ENCODE results near the gene FGF12.
A peak's percentile ranks its signal among the peaks of the same experiment; 100 is the strongest.

The FGF12 gene

DNA sequence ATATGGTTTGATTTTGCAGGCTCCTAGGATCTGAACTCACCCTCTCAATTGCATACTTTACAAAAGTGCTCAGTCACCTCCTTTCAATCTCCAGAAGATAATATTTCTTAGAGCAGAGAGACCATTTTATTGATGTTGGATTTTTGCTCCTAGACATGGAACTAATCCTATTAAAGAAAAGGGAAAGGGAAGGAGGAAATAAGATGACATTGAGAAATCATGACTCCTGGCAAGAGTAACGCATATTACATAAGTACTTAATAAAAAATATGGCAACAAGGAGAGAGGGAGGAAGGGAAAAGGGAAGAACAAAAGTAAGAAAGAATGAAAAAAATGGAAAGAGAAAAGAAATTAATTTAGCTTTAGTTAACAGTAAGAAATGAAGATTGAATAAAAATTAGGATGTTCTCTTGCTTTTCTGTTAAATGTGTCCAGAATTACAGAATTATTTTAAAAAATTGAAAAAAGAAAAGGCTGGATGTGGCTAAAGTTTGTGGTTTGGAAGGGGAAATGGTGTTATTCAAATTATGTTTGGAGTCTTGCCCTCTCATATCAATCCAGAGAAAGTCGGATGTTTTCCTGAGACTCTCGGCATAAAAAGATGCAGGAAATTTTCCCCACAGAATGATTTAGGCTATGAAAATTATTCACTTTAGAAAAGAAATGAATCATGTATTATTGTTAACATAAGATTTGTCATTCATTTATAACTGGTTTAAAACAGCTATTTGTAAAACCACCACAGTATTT is 474.0 kb downstream of the FGF12 start:
- DNase-seq, result no peak

DNA sequence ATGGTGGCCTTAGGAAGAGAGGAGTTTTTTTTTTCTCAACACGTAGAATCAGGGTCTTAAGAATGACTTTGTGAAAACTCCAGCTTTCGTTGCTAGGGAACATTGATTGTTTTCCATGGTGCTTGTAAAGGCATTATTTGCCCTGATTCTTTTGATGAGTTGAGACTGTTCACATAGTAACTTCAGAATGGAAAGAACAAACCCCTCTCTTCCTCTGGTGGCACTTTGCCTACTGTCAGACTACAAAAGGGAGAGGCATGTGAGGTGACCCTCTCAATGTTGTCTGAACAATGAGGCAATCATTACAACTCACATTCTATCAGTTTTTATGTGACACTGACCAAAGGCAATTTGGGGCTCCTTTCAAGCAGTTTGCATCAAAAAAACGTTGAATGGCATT is 477.8 kb downstream of the FGF12 start:
- DNase-seq, result no peak

DNA sequence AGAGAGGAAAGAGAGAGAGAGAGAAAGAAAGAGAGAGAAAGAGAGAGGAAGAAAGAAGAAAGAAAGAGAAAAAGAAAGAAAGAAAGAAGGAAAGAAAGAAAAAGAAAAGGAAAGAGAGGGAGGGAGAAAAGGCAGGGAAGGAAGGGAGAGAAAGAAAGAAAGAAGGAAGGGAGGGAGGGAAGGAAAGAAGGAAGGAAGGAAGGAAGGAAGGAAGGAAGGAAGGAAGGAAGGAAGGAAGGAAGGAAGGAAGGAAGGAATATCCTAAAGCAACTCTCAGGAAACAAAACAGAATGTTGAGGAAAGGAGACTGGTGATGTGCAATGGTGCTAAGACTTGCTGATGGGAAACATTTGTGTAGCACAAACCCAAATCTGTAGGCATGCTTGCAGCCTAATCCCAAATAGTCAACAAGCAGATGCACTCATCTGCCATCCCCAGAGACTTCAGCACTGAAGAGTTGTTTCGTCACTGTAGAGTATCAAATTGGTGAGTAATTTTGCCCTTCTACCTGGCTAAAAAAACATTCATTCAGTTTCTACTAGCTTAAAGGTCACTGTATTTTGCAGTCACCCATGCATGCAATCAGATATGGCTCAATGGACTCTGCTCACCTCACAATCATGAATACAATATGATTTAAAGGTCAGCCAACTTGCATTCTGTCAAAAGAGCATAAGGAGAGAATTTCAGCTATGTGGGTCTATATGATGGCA is 480.3 kb downstream of the FGF12 start:
- no peak for DNase-seq

DNA sequence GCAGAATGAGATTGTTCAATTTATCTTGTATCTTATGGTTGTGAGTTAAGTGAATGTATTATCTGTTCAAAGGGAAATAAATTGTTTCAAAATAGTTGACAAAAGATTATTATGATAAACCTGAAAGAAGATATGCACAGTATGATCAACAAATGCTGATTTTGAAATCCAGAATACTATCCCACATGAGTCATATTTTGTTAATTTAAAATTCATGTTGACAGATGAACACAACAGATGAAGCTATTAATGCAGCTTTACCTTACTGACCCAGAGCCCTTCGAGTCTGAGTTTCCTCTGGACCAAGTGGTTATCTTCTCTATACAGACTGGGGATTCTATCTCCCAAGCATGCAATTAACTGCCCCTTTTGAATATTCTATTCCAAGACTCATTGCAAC is 482.8 kb downstream of the FGF12 start:
- DNase-seq, result no peak

DNA sequence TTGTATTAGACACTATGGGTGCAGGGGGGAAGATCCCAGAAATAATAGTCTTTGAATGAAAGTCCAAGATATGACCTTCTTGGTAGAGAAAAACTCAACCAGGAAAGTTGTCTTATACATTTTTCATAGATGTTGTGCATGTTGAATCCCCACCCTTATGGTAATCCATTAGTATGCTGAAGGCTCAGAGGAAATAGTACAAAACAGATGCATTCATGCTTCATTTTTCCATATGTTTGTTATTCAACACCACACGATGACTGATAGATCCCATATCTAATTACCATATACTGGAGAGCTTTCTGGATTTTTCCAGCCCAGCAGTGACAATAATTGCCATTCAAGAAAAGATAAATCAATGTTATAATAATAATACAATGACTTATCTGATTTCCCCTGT is 487.4 kb downstream of the FGF12 start:
- no peak for DNase-seq

DNA sequence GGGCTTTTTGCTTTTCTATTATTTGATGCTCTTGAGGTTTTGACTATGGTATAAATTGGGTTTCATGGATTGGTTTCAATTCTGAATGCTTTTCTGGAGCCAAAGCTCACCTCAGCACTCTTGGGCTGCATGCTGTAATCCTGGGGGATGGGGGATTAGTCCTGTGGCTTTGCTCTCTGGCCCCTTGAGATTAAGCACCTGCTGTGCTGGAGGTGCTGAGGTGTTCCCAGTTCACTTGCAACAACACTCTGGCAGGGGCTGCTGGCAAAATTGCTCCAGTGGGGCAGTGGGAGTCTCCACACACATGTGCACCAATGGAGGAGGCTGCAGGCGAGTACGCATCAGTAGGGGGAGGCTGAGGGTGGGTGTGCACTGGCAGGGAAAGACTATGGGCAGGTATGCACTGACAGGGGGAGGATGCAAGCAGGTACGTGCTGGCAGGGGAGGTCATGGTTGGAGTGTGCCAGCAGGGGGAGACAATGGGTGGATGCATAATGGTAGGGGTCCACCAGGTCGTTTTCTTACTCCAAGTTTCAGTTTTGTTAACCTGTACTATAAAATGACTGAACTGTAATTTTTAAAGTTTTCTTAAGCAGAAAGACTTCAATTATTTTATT is 489.2 kb downstream of the FGF12 start:
- DNase-seq, result no peak

DNA sequence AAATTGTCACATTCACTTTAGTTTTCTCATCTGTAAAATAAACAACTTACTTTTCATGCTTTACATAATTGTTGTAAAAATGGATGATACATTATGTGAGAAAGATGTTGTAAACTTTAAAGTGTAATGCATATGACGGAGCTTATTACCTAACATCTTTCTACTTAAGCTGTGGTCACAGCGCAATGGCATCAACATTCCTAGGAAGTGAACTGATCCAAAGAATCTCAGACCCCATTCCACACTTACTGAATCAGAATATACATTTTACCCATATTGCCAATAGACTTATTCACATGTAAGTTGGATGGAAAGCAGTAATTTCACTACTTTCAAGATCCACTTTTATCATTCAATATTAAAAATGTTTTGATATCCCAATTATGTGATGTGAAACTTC is 497.5 kb downstream of the FGF12 start:
- DNase-seq, result no peak

DNA sequence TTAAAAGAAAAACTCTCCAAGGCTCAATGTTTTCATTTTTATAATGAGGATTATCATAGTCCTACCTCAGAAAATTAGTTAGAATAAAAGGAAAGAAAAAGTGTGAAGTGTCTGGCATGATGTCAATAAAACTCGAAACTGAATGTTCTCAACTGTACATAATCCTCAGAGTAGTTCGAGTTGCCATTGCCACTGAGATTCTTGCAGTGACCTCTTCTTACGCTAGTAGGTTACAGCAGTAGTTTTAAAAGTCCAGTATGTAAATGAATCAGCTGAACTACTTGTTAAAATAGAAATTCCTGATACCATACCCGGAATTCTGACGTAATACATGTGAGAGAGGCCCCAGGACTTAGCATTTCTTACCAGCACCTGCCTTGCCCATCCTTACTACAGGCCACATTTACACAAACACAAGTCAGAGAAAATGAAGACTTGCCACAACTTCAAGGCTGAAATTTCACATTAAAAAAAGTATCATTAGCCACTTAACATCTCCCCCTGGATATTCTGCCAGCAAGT is 502.6 kb downstream of the FGF12 start:
- no peak for DNase-seq

DNA sequence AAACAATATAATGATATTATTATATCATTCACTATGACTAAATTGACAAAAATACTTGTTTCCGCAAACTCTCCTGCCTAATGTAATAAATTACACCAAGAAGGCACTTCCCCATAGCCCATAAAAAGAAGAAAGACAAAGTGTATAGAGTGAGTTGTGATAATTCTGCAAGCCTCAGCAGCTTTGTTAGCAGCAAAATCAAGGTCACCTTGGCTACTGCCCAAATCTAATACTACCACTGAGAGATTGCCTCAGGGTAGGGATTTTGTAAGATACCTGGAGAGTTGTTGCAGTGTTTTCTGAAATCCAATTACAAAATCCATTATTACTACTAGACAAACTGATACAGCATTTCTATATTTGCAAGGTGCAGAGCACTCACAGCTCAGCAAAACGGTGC is 503.5 kb downstream of the FGF12 start:
- DNase-seq, result no peak

DNA sequence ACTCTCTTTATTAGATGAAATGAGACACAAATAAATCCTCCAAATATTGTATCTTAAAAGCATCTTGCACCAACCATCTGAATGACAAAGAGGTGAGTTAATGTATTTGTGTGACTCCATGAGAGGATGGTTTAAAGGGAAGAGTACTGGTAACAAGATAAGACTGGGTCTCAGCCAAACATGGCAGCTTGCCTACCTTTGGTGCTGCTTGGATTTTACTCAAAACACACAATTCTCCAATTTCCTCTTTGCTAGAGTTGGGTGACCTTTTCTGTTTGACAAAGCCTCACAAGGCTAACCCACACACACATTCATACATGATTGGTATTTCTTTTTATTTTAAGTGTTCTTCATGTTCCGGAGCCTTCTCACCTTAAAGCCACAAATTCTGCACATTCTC is 506.4 kb downstream of the FGF12 start:
- no peak for DNase-seq

DNA sequence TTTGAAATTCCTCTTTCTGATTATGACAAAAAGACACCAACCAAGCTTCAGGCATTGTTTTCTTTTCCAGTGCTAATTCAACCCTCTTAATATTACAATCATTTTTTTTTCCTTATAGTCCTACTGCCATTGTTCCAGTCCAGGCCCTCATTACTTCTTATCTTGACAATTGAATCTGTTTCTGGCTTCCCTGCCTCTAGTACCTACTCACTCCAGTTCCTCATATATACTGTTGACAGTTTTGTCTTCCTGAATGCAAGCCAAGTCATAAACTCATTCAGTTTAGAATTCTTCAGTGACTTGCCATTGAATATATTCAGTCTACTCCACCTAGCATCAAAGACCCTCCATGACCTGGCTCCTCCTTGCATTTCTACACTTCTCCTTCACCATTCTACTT is 507.4 kb downstream of the FGF12 start:
- DNase-seq, result no peak

DNA sequence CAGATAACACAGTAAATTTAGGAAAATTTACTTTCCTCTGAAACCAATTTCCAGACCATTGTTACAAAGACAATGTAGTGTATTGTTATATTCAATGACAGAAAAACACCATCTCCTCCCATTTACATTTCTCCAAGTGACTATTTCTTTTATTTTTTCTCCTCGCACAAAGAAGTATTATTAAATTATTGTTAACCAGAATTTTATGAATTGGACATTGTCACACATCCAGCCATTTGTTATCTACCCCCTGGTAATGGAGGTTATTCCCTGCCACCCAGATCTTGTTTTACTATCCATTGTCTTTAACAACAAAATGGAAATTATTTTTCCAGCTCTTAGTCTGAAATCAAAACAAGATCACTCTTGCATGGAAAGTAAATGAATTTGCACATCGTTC is 511.3 kb downstream of the FGF12 start:
- no peak for DNase-seq

DNA sequence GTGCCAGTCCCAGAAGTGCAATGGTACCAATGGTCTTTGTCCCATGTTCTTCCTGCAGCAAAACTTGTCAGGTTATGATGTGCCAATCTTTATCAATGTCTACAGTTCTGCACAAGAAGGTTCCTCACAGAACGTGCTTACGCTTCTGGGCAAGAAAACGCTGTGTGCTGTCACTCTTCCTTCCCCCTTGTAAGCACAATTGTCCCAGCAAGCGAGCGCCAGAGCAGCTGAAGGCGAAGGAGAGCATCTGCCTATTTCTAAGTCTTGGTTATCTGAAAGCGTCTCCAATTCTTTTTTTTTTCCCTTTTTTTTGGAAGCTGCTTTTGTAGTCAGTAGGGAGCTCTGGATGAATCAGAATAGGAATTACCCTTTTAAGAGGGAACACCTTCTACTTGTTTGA is 514.4 kb downstream of the FGF12 start:
- DNase-seq, result no peak

DNA sequence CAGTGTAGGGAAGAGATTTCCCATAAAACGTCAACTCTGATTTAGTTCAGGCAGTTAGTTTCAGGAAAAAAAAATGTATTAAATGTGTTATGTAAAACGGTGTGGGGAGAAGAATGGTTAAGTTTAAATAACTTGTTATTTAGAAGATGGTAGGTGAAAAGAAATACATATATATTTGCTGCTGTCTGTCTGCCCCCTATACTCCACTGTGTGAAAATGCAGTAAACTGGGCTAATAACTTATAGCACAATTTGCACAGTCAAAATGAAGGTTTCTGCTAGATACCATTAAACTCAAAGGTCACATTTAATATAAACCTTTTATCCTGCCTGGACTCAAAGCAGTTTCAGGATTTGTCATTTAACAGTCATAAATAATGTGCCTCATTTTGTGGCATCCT is 515.0 kb downstream of the FGF12 start:
- no peak for DNase-seq

DNA sequence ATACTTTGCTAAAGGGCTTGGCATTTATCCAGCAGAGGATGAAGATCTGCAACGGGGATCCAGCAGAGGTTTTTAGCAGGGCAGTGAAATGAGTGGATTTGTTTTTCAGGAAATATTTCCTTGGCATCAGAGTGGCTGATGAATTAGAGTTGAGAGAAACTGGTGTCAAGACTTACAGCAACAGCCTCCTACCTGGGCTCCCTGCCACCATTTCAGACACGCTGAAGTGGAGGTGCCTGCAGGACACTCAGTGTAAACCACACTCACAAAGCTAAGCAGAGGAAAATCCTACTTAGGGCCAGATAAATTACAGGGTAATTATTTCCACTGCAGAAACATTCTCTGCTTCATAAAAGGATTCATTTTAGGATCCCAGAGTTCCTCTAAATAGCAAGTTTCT is 519.7 kb downstream of the FGF12 start:
- DNase-seq, result no peak

DNA sequence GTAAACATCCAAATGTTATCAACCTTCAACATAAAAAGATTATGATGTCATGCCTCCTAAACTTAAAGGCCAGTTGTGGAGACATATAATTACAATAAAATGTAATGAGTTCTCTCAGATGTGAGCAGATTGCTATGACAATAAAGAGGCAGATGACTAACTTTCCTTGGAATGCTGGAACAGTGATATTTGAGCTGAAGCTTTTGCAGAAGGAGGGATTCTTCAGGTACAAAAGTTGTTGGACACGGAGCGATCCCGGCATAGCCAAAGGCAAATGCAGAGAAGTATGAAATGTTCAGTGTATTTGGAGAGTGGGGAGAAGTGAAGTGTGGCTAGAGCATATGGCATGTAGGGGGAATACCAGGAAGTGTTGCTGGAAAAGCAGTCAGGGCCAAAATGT is 520.1 kb downstream of the FGF12 start:
- DNase-seq, result no peak

DNA sequence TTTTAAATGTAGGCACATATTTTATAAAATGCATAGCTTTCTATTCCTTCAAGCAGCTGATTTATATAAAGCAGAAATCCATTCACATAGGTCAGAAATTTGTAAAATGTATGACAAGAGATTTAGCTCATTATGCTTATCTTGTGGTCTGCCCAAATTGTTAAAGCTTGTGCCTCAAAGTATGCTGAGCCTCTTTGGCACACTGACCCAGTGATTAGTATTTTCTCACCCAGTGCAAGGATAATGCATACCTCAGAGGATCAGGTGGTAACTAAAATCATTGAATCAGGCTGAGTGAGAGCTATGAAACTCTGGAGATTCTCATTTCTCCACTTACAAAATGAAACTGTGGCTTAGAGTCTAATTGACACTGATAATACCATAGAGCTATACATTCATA is 533.3 kb downstream of the FGF12 start:
- no peak for DNase-seq

DNA sequence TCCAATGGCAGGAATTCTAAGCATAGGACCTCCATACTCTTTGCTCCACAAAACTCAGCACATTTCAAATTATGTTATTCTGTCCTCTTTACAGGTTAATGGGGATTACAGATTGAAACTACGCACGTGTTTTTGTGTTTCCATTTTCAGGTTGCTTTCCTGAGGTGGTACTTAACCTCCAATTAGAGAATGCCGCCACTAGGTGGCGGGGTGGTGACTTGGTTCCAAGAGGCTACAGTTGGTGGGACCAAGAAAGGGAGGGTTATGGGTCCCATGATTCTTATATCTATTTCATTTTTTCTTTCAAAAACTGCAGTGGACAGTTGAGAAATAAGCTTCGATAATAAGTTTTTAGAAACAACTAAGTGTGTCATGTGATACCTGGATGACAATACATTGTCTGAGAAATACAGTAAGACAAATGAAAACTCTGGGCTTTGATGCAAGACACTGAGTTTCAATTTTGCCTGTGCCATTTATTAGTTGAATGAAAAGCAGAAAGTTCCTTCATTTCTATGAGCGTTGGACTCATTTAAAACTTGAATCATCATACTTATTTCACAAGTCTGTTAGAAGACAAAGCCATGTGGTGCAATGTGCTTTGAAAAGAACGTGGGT is 539.0 kb downstream of the FGF12 start:
- peak; percentile 42 to 68 for DNase-seq

DNA sequence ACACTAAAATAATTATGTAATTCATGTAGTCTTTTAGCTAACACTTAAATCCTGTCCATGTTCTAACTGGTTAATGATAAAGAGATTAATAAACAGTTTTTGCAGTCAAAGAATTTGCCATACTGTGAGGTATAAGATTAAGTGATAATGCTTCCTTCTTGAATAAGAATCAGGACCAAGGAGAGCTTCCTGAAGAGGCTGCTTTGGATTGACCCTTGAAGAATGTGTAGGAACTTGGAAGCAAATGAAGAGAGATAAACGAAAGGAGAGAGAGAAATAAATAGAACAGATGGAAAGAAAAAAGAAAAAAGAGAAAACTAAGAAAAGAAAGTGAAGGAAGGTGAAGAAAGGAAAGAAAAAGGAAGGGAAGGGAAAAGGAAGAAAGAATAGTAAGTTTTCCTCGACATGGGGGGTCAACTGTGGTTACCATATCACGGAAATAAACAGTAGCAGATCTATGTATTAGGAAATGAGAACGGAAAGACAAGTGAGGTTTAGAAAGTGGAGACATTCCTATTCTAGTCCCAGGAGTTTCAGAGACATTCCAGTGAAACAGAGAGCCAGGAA is 539.8 kb downstream of the FGF12 start:
- DNase-seq, result no peak

DNA sequence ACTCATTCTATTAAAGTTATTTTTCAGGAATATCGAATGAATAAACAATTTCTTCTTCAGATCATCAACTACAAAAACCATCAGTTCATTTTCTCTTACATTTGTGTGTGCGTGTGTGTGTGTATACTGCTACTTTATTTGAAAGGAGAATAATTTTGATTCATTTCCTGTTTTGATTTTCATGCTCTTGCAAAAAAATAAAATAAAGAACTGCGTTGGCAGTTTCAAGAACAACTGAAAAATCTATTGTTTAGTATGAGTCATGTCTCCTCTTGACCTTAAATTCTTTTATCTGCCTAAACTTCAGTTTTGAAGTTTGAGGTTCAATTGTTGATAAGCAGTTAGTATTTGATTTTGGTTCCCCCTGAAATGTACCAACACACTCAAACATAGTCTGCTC is 540.8 kb downstream of the FGF12 start:
- DNase-seq, result no peak

DNA sequence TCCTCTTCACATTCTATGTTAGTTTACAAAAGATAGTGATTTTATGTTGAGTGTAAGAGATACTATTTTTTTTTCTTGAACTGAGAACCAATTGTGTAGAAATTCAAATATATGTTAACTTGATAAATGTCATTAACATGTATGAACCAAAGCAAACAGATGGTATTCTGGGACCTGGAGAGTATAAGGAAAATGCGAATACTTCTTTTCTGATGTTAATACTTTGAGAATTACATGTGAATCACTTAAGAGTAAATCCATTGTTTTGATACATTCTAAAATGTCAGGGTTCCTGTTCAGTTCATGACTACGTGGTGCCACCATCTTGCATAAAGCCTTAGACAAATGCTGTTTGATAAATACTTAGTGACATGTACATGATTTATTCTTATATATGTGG is 541.3 kb downstream of the FGF12 start:
- DNase-seq, result no peak

DNA sequence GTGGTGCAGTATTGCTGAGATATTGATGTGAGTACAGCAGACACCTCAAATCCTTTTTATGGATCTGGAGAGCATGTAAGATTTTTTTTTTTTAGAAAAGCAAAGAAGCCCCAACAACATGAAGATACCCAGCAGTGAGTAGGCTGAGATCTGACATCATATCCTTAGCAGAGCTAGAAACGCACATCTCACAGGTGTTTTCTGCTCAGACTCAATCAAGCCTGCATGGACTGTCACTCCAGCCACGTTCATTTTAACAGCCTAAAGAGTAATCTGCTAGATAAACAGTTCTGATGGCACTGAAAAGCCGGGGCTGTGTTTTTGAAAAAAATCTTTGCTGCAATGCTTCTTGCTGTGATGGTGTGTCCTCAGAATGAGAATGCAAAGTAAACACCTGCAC is 544.2 kb downstream of the FGF12 start:
- DNase-seq, result no peak

DNA sequence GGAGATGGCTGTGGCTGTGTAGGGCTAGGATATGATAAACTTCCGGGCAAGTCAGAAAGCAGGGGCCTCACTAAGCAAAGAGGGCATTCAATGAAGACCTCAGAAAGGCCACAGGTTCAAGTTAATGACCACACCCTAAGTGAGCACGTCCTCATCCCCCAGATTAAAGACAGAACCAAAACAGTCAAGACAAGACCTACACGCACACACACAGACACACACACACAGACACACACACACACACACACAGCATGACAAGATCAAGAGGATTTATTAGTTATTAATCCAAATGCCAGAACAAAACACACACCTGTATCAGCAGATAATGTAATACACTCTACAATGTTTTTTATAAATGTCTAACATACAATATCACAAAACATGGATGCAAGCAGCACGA is 546.2 kb downstream of the FGF12 start:
- no peak for DNase-seq
